Epithelial cell of proximal tubule (primary cell): Measurements from ENCODE around the gene PTGFRN. TPM values are rescaled to one million over a fixed set of nuclear protein-coding genes. Genes with fewer than 3 reads are reported as not detected.

Source experiments
- DNase-seq: peaks from one replicate; pipeline ENCODE4 v3.0.0-alpha.2; 2011; ENCODE audit warnings: low read depth
- H3K4me3 ChIP-seq: 2 replicates; pipeline ENCODE4 v1.5.1; 2011; ENCODE audit warnings: low read depth, mild to moderate bottlenecking, low read length
- CTCF ChIP-seq: conservative IDR thresholded peaks from 2 replicates; pipeline ENCODE4 v1.5.1; 2012; ENCODE audit warnings: low read depth, mild to moderate bottlenecking, low read length
- total RNA-seq: library from RNA; depleted of rRNA; stranded (reverse); fragments of >200 nt; gene quantifications from 2 replicates; pipeline ENCODE4 v1.2.3, GENCODE V29; 2015

The PTGFRN gene
- total RNA-seq, 1 donor from 2014 or later = 86.3 TPM

DNA sequence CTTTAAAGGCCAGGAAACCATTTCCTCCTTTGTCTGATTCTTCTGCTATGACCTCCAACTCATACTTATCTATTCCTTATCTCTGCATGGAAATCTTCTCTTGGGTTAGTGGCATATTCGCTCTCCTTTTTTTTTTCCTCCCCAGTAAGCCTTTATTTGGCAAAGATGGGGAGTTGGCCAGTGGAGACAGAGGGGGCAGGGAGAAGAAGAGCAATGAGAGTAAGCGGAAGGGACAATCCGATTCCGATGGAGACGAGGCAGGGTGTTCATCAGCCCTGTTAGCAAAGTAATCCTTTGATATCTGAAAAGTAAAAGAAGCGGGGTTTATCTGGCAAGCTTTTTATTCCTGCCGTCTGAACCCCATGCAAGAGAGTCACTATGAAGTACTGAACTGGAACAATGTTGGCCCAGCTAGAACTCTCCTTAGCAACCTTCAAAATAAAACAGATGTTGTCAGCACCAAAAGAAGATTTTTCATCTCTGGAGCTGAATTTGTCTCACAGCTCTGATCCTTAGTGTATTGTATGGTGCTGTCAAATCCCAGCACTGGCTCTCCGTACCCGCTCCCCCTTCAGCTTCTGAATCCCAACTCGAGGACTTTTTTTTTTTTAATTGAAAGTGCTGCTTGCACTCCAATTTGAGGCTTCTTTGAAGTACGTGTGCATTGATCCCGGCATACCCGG, 40.9 kb downstream of the PTGFRN start:
- peak; percentile 25 for DNase-seq
- no peak for TF ChIP-seq CTCF
- no peak overlapping the region for H3K4me3 ChIP-seq

GRCh38 chr1:116951200-116951935, 41.7 kb downstream of the PTGFRN start:
- no peak overlapping the region for H3K4me3 ChIP-seq
- peak; percentile 42 for DNase-seq
- TF ChIP-seq CTCF = no peak

DNA sequence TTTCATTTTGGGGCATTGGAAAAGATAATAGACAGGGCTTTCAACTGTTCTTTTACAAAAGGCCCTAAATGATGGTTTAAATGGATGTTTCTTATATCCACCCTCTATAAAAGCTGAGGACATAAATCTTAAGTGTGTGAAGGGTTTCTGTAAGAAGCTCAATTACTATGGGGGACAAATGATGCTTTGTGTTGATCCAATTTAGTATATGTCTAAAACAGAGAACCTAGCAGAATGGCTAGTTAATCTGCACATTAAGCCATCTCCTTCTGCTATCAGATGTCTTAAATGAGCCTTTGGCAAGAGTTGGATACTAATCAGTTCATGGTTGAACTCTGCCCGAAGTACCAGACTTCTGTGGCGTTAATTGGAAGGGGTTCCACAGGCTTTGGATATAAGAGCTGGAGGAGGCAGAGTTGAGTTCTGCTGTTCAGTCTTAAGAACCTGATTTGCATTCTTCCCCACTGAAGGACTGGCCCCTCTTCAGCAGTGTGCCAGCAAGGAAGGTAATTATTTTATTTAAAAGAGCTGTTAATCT, 43.1 kb downstream of the PTGFRN start:
- DNase-seq = no peak
- no peak overlapping the region for H3K4me3 ChIP-seq
- TF ChIP-seq CTCF = no peak

- H3K4me3 ChIP-seq = no peak overlapping the region
- no peak for DNase-seq
- no peak for TF ChIP-seq CTCF
Observed at GRCh38 chr1:116954440-116954839, 44.7 kb downstream of the PTGFRN start.

DNA sequence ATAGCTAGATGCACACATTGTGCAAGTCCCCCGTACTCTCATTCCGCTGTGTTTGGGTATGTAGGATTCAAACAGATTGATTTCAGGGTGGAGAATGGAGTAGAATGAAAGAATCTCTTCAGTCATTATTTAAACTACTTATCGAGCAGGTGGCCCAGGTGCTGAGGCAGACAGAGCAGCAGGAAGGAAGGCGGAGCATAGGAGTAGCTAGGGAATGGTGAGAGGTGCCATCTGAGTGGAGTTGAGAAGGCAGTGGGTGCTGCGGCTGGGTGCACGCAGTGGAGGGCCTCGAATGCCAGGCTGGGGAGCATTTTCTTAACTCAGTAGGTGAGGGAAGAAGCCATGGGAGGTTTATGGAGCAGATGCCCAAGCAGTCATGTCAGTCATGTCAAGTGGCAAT, 46.7 kb downstream of the PTGFRN start:
- TF ChIP-seq CTCF = no peak
- H3K4me3 ChIP-seq = no peak overlapping the region
- DNase-seq = no peak

GRCh38 chr1:116957646-116958045, 47.9 kb downstream of the PTGFRN start:
- TF ChIP-seq CTCF = no peak
- no peak for DNase-seq
- no peak overlapping the region for H3K4me3 ChIP-seq
